GM12864 (cell line): ENCODE results near the gene ERC2.
"Not testable (repeated sequence)": the region's sequence is repeated elsewhere in the genome, so short reads cannot be mapped to it uniquely, and the experiment has no call there.

Experiments used
- DNase-seq: peaks from one replicate; pipeline ENCODE4 v3.0.0-alpha.2; 2011; ENCODE audit warnings: low read depth
- H3K4me3 ChIP-seq: 2 replicates; pipeline ENCODE4 v1.5.1; 2011; ENCODE audit warnings: mild to moderate bottlenecking, low read depth, low read length, control low read depth
- TF ChIP-seq, protein P1 (sequence below): IDR thresholded peaks from 2 replicates; pipeline ENCODE4 v1.5.1; 2011; ENCODE audit warnings: low read depth, mild to moderate bottlenecking, moderate library complexity, low read length, control low read depth, inconsistent platforms; ENCODE audit errors: missing control alignments

The ERC2 gene

DNA sequence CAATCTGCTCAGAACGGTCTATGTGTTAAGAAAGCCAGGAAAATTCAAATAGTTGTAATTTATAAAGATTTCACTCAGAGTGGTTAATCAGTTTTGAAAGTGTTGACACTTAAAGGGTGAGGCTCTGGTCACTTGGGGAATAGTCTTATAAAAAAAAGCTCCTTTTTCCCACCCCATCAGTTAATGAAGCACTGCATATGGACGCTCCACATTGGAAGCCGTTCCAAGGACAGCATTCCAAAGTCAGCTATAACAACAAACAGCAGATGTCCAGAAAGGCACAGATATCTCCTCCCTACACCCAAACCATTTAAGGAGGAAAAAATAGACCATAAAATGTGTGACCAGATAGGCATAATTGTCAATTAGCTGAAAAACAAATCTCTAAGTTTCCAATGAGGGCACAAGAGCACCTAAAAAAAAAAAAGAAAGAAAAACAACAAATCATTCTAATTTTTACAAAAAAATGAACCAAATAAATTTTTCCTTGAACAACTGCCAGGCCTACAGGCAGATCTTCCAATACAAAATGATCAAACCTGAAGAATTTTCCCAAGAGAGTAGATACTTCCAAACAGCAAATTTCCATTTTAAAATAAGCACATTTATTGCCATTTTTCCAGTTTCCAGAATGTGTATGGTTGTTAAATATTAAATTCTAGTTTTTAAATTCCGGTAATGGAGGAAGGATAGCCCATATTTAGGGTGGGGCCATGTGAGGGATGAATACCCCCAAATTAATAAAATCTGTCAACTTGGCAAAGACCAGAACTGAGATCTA, 198.3 kb downstream of the ERC2 start:
- TF ChIP-seq, protein P1, sequence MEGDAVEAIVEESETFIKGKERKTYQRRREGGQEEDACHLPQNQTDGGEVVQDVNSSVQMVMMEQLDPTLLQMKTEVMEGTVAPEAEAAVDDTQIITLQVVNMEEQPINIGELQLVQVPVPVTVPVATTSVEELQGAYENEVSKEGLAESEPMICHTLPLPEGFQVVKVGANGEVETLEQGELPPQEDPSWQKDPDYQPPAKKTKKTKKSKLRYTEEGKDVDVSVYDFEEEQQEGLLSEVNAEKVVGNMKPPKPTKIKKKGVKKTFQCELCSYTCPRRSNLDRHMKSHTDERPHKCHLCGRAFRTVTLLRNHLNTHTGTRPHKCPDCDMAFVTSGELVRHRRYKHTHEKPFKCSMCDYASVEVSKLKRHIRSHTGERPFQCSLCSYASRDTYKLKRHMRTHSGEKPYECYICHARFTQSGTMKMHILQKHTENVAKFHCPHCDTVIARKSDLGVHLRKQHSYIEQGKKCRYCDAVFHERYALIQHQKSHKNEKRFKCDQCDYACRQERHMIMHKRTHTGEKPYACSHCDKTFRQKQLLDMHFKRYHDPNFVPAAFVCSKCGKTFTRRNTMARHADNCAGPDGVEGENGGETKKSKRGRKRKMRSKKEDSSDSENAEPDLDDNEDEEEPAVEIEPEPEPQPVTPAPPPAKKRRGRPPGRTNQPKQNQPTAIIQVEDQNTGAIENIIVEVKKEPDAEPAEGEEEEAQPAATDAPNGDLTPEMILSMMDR: no peak
- H3K4me3 ChIP-seq: no peak overlapping the region
- no peak for DNase-seq

DNA sequence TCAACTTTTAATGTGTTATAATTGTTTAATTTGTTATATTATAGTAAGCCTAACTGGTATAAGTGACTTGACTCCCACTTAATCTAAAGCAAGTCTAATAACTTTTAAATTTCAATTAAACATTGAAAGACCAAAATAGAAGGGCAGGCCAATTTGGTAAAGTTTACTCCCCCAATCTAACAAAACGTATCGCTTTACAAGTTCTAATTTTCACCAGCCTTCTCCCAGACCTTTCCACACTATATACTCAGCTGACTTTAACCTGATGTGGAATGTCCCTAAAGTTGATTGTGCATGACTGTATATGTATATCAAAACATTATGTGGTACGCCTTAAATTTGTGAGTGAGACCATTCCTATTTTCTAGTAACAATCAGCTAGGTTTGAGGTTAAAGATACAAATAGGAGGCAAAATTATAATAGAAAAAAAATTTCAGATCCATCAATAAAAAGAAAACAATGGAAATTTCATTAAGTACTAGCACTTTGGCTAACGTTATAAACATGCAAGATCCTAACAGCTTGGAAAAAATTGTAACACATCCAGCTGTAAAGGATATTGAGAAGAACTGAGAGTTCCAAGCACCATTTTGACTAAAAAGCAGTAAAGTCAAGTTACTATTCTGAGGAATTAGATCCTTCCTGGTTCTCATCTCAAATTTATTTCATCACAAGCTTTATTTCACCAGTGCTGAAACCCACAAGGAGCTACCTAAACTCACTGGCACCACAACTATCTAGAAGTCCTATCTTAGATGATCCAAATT, 199.5 kb downstream of the ERC2 start:
- TF ChIP-seq, protein P1: no peak
- no peak for DNase-seq

DNA sequence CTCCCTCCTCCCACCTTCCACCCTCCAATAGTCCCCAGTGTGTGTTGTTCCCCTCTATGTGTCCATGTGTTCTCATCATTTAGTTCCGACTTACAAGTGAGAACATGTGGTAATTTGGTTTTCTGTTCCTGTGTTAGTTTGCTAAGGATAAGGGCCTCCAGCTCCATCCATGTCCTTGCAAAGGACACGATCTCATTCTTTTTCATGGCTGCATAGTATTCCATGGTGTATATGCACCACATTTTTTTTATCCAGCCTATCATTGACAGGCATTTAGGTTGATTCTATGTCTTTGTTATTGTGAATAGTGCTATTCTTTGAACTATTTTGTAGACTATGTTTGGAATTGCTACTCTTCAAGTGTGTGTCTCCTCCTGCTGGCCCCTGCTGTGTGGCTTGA, 206.4 kb downstream of the ERC2 start:
- not testable (repeated sequence) for H3K4me3 ChIP-seq, DNase-seq

More for the DNA sequence above, 199.5 kb downstream of the ERC2 start:
- no peak overlapping the region for H3K4me3 ChIP-seq

DNA sequence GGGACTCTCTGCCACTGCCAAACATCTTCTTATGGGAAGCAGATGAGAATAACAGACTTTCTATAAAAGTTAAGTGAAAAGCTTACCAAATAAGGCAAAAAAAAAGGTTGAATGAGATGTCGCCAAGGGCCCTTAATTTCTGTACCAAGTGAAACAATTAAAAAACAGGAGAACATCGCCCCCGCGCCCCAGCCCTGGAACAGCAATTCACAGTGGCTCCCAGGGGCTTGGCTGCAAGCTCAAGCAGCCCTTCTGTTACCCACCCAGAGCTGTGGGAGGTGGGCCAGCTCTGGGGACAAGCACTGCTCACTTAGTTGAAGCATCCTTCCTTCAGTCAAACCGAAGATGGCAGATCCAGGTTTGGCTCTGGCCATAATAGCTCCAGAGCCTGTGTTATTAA, 208.0 kb downstream of the ERC2 start:
- no peak overlapping the region for H3K4me3 ChIP-seq
- DNase-seq: no peak
- TF ChIP-seq, protein P1: no peak

DNA sequence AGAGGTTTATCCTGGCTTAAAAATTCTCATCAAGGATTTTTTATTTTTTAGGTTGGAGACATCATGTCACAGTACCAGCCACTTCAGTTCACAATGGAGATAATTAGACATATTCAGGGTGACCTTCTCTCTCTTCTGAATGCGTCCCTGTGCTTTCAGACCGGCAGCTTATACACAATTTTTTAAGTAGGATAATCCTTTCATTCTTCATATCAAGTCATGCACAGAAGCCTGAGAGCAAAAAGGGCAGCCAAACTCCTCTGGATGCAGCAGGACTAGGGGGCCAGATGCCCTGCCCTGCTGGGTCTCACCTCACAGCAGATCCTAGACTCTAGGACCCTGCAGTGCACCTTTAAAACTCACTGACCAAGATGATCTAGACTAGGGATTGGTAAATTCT, 210.4 kb downstream of the ERC2 start:
- TF ChIP-seq, protein P1: no peak
- no peak for DNase-seq
- H3K4me3 ChIP-seq: no peak overlapping the region

DNA sequence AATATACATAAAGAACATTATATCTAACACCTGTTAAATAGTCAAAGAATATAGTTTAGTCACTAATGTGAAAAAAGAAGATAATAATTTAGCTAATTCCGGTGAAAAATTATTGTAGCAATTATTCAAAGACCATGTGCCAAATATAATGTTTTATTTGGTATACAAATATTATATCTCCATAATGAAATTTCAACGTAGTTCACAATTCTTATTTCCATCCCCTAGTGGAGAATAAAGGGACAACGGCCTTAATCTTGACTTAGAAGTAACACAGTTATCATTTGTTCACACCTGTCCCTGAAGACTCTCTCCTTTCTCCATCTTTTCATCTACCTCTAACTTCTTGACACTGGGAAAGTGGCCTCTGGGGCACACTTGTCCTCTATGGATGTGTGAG, 213.4 kb downstream of the ERC2 start:
- H3K4me3 ChIP-seq: no peak overlapping the region
- DNase-seq: no peak
- TF ChIP-seq, protein P1: peak; percentile 32

DNA sequence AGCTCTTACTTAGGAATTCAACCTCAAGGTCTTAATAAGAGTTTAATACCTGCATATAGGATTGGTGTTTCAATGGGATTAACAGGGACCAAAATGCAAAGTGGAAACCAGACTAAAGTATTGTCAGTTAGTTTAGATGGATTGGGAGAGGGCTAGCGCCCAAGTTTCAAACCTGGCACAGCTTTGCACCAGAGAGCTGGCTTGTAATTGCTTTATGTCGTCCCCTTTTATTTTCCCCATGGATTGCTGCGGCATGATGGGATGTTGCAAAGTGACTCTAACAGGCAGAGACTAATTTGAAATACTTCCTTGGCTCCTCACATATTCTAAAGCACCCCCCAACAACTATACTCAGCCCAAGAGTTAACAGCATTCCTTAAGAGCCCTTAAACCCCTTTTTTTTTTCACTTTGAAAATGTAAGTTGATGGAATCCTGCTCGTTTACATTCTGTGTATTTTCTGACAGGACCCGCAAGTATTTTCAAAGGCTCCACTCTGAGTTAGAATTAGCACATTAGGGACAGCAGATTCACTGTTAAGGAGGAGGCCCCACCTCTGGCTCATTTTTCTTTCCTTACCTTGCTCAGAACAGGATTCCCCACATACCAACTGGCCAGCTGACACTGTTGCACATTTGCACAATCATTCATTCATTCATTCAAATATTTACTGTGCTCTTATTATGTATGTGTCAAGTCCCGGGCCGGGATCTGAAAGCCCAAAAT, 214.2 kb downstream of the ERC2 start:
- DNase-seq: no peak
- TF ChIP-seq, protein P1: no peak
- no peak overlapping the region for H3K4me3 ChIP-seq
